NCI-H146 (cell line): Measurements from ENCODE around the gene TRMT10C.
A peak's percentile ranks its signal among the peaks of the same experiment; 100 is the strongest.
"Not testable (repeated sequence)": the region's sequence is repeated elsewhere in the genome, so short reads cannot be mapped to it uniquely, and the experiment has no call there.

Experiments
- DNase-seq: peaks from one replicate; lab custom pipeline; 2025; lab: John Stamatoyannopoulos, UW

The TRMT10C gene

DNA sequence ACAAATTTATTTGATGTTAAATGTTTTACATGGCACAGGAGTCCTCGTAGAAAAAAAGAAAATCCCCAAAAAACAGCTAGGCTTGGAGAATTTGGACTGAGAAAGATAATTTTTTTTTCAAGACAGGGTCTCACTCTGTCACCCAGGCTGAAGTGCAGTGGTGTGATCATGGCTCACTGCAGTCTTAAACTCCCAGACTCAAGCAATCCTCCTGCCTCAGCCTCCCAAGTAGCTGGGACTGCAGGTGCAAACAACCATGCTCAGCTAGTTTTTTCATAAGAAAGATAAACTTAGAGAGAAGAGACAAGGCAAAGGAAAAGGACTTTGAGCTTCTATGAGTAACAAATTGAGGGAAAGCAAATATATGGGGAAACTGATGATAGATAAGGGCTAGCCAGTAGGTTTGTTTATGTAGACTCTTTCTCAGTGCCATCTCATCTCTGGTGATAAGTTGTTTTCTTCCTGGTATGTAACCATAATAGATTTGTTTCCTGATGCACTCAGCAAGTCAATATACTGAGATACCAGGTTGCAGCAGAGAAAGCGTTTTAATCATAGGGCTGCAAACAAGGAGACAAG, 13.1 kb upstream of the TRMT10C start:
- DNase-seq = no peak

DNA sequence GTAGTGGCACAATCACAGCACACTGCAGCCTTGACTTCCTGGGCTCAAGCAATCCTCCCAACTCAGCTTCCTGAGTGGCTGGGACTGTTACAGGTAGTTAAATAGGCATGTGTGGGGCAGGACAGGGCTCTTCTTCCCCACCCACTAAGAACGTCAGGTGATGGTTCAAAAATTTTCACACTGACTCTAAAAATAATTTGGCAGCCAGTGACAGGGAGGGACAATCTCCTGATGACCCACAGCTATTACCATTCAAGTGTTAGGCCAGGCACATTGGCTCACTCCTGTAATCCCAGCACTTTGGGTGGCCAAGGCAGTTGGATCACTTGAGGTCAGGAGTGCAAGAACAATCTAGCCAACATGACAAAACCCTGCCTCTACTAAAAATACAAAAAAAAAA, 12.2 kb upstream of the TRMT10C start:
- no peak for DNase-seq

DNA sequence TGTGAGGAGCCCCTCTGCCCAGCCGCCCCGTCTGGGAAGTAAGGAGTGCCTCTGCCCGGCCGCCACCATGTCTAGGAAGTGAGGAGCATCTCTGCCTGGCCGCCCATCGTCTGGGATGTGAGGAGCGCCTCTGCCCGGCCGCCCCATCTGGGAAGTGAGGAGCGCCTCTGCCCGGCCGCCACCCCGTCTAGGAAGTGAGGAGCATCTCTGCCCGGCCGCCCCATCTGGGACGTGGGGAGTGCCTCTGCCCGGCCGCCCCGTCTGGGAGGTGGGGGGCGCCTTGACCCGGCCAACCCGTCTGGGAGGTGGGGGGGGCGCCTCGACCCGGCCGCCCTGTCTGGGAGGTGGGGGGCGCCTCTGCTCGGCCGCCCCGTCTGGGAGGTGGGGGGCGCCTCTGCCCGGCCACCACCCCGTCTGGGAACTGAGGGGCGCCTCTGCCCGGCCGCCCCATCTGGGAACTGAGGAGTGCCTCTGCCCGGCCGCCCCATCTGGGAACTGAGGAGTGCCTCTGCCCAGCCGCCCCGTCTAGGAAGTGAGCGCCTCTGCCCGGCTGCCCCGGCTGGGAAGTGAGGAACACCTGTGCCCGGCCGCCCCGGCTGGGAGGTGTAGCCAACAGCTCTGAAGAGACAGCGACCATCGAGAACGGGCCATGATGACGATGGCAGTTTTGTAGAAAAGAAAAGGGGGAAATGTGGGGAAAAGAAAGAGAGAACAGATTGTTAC, 10.1 kb upstream of the TRMT10C start:
- DNase-seq = not testable (repeated sequence)

DNA sequence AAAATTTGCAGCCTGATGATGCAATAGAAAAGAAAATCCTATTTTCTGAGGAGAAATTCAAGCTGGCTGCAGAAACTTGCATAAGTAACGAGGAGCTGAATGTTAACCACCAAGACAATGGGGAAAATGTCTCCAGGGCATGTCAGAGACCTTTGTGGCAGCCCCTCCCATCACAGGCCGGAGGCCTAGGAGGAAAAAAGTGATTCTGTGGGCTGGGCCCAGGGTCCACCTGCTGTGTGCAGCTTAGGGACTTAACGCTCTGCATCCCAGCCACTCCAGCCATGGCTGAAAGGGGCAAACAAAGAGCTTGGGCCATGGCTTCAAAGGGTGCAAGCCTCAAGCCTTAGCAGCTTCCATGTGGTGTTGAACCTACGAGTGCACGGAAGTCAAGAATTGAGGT, 8.3 kb upstream of the TRMT10C start:
- not testable (repeated sequence) for DNase-seq

DNA sequence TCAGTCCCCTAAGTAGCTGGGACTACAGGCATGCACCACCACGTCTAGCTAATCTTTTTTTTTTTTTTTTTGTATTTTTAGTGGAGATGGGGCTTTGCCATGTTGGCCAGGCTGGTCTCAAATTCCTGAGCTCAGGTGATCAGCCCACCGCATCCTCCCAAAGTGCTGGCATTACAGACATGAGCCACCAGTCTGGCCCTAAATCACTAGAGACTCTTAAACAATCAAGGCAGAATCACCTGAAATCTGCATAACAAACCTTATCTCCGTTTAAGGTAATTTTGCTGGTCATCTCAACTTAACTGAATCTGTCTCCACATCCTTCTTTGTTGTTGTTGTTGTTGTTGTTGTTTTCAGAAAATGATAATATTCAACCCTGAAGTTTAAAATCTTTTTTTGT, 5.6 kb upstream of the TRMT10C start:
- no peak for DNase-seq

DNA sequence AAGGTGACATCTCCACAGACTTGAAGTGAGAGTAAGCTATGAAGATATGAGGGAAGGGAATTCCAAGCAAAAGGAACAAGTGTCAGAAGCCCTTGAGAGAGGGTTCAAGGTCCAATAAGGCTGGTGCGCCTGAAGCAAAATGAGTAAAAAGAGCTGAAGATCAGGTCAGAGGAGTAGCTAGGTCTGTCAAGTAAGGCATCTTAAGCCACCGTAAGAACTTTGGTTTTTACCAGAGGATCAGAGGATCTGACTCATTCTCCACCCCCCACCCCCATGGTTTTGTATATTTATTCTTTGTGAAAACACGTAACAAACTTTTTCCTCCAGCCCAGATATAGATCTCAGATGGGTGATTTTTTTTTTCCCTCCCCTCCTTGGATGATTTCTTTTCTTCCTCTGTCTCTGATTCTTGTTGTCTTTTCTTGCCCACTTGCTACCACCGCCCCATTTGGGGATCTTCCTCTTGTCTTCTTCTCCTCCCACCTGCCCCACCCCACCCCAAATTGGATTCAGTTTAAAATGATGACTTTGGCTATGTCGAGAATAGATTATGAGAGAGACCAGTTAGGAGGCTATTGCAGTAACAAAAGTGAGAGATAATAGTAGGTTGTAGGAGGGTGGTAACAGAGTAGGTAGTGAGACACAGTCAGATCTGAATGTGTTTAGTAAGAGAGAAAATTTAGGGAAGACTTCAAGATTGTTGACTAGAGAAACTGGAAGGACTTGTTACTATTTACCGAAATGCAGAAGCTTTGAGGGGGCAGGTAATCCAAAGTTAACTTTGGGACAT, 6.1 kb downstream of the TRMT10C start:
- no peak for DNase-seq

DNA sequence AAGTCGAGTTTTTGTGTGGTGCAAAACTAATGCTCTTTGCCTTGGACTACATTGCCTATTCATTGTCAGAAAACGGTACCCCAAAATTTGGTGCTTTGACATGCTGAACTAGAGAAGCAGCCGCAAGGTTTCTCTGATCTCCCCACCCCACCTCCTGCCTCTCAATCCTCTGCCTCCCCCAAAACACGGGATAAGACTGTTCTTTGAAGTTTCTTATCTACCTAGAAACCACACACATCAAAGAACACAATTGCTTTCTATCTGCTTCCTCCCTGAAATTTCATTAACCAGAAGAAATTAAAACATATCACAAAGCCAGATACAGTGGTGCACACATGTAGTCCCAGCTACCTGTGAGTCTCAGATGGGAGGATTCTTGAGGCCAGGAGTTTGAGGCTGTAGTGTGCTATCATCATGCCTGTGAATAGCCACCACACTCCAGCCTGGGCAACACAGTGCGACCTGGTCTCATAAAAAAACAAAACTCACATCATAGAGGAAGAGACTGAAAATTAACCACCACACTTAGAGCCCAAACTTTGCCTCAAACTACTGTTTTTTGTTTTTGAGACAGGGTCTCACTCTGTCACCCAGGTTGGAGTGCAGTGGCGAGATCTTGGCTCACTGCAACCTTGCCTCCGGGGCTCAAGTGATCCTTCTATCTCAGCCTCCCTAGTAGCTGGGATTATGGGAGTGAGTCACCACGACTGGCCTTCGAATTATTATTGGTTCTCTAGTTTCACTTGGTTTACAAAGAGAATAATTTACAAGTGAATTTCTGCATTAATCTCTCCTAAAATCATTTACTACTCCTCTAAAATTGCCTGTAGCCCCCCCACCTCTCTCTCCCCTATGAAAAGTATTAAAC, 9.6 kb downstream of the TRMT10C start:
- DNase-seq = no peak

DNA sequence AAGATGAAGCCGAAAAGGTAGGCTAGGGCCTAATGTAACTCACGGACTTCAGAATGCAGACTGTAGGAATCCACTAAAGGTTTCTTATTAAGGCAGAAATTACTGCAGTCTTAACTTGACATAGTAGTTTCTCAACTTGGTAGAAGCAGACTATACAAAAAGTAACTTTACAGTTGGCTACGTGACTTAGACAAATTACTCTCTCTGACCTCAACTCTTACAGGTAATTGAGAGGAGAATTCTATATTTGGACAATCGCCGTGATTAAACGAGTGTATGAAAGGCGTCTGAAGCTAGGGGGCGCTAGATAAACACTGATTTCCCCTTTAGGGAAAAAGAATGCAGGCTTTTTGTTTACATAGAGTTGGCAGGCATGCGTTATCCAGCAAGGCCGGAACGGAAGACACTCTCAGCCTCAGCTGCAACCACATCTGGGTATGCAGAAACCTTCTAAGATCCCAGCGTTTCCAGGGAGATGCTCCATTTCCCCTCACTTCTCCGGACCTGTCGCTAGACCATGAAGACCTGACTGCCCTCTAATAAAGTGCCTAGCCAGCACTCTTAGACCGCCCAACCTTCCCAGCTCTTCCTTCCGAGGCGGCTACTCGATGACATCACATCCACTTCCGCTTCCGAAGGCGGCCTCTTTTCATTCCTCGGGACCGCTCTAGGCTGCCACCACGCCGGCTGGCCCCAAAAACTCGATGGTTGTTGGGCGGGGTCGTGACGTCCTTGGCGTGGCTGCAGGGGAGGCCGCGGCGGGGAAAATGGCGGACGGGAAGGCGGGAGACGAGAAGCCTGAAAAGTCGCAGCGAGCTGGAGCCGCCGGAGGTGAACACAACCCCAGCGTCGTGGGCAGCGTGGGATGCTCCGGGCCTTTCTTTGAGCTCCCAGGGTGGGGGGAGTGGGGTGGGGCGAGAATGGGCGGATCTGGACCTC, 12.1 kb downstream of the TRMT10C start, which contains the start of gene PCNP:
Gene PCNP (plus strand): TSS at position 732 of the 939 bp plus-strand sequence. CDS start 36 bp downstream, at position 768.
- DNase-seq = peak; percentile 98

DNA sequence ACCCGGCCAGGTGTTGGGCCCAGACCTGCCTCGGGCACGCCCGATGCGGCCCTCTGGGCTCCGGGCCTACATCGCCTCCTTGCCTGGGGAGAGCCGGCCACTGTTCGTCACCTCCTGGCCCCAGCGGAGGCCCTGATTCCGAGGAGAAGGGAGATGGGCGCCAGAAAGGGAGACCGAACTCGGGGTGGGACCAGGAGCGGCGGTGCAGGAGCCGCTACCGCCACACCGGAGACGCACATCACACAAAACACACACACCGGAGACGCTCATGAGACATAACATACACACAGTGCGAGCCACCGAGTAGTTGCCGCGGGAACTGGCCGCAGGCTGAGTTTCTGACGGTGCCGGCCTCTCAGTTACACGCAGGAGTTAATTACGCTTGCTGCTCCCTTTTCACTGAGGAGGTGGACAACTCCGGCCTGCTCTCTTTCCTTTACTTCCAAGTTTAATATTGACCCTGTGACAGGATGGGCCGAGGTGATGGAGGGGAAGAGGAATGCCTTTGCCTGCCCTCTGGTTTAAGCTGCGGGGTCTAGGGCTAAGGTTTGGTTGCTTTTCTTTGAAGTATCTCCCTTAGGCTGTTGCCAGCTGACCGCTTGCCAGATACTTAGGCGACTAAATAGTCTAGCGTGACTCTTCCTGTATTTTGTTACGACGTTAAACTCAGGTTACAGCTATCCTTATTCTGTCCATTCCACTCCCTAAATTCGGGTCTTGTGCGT, 12.9 kb downstream of the TRMT10C start:
- peak; percentile 81 for DNase-seq

DNA sequence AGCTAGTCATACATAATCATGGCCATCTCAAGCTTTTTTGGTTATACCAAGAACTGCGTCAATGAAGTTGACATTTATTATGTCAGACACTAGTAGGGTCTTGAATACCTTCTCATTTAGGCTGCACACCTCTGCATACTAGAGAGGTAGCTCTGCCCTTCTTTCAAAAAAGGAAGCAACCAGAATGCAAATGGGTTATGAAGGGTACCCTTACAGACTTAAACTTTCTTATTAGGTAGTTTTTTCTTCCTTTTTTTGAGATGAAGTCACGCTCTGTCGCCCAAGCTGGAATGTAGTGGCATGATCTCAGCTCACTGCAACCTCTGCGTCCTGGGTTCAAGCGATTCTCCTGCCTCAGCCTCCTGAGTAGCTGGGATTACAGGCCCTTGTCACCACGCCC, 15.6 kb downstream of the TRMT10C start:
- DNase-seq = no peak

DNA sequence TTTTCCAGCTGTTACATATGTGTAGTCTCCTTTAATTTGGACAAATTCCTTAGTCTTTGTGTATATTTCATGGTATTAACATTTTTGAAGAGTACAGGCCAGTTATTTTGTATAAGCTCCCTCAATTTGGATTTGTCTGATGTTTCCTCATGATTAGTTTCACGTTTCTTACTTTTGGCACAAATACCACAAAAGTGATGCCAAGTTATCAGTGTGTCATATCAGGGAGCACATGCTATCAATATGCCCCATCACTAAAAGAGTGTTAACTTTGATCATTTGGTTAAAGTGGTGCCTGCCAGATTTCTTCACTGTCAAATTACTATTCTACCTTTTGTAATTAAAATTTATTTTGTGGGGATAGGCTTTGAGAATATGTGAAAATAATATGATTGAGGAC, 26.9 kb downstream of the TRMT10C start:
- no peak for DNase-seq

DNA sequence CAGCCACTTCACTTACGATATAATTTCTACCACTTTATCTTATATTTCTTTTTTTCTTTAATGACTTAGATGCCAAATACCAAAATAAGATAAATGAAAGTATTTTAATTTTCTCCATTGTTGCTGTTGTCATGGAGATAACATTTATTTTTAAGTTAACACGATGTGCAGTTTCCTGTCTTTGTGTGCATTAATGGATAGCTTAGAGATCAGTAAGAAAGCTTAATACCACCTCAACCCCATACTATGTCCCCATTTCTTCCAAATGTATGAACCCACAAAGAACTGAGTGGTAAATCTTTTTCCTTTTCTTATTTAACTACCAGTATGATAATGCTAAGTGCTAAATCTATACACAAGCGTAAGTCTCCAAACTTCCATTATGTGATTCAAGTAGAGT, 29.4 kb downstream of the TRMT10C start:
- DNase-seq = no peak

DNA sequence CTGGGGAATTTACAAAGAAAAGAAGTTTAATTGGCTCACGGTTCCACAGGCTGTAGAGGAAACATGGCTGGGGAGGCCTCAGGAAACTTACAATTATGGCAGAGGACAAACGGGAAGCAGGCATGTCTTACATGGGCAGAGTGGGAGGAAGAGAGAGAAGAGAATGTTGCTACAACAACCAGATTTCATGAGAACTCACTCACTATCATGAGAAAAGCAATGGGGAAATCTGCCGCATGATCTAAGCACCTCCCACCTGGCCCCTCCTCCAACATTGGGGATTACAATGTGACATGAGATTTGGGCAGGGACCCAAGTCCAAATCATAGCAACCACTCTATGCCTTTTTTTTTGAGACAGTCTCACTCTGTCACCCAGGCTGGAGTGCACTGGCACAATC, 41.1 kb downstream of the TRMT10C start:
- DNase-seq = no peak

DNA sequence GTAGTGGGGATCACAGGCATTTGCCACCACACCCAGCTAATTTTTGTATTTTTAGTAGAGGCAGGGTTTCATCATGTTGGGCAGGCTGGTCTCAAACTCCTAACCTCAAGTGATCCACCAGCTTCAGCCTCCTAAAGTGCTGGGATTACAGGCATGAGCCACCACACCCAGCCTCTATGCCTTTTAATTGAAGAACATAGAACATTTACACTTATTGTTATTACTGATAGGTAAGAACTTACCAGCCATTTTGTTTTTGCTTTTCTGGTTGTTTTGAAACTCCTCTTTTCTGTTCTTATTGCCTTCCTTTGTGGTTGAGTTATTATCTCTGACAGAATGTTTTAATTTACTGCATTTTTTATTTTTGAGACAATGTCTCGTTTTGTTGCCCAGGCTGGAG, 41.5 kb downstream of the TRMT10C start:
- DNase-seq = no peak

DNA sequence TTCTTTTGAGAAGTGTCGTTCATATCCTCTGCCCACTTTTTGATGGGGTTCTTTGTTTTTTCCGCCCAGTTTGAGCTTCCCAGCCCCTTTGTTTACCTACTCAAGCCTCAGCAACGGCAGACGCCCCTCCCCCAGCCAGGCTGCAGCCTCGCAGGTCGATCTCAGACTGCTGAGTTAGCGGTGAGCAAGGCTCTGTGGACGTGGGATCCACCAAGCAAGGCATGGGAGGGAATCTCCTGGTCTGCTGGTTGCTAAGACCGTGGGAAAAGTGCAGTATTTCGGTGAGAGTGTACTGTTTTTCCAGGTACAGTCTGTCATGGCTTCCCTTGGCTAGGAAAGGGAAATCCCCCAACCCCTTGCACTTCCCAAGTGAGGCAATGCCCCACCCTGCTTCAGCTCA, 43.7 kb downstream of the TRMT10C start:
- not testable (repeated sequence) for DNase-seq

DNA sequence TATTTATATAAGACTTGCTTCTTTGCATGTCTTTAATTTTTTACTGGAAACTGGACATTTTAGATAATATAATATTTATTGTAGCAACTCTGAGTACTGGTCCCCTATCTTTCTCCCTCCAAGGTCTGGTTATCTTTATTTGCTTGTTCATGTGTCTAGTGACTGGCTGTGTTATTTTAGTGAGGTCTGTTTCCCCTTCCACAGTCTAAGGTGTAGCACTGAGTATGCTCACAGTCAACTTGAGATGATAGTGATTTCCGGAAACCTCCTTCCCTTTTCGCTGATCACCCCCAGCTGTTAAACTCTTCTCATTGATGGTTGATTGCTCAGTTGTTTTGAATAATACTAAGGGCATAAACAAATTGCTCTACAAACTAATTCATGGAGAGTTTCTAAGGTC, 49.4 kb downstream of the TRMT10C start:
- no peak for DNase-seq

DNA sequence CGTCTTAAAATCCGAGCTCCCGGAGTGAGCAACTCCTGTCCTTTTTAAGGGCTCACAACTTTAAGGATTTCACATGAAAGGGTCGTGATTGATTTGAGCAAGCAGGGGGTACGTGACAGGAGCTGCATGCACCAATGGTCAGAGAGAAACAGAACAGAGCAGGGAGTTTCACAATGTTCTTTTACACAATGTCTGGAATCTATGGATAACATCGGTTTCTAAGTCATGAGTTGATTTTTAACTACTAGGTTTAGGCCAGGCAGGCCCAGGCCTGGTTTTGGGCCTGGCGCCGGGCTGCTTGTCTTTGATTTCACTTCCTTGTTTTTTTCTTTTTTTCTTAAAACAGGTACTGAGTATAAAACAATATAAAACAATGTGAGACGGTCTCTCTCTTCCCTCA, 51.3 kb downstream of the TRMT10C start:
- not testable (repeated sequence) for DNase-seq

DNA sequence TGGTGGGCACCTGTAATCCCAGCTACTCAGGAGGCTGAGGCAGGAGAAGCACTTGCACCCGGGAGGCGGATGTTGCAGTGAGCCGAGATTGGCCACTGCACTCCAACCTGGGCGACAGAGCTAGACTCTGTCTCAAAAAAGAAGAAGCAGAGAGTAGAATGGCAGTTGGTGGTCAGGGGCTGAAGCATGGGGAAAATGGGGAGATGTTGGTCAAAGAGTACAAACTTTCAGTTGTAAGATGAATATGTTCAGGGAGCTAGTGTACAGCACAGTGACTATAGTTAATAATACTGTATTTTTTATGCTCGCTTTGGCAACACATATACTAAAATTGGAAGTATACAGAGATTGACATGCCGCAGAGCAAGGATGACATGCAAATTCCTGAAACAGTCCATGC, 53.9 kb downstream of the TRMT10C start:
- no peak for DNase-seq
